BE2C (cell line): ENCODE data around the gene NR0B2.

Experiments
- DNase-seq: peaks from one replicate; pipeline ENCODE4 v3.0.0-alpha.2; 2020
- H3K27me3 ChIP-seq: fragments of 250-450 bp; sonication (Bioruptor Pico); 2 replicates; pipeline ENCODE4 v1.5.1; 2020; ENCODE audit warnings: mild to moderate bottlenecking
- H3K36me3 ChIP-seq: fragments of 250-450 bp; sonication (Bioruptor Pico); 2 replicates; pipeline ENCODE4 v1.5.1; 2020; ENCODE audit warnings: mild to moderate bottlenecking
- H3K4me1 ChIP-seq: fragments of 250-450 bp; sonication (Bioruptor Pico); 2 replicates; pipeline ENCODE4 v1.5.1; 2020
- H3K4me3 ChIP-seq: 2 replicates; pipeline ENCODE4 v1.5.1; 2011; ENCODE audit warnings: low read depth, low read length
- H3K9me3 ChIP-seq: fragments of 250-450 bp; sonication (Bioruptor Pico); 2 replicates; pipeline ENCODE4 v1.5.1; 2020
- TF ChIP-seq, protein P1 (sequence below): IDR thresholded peaks from 2 replicates; pipeline ENCODE4 v1.5.1; 2012; ENCODE audit warnings: mild to moderate bottlenecking, low read depth, low read length

The NR0B2 gene

DNA sequence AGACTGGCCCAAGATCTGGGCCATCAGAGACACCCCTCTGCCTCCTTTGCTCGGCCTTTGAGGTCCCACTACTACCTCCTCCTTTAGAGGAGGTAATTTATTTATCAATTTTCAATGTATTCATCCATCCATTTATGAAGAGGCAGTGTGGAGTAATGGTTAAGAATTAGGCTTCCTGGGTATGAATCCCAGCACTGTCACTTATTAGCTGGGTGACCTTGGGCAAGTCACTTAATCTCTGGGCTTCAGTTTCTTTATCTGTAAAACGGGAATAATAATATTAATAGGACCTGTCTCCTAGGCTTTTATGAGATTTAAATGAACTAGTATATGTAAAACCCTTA is 1.7 kb downstream of the NR0B2 start:
- TF ChIP-seq, protein P1, sequence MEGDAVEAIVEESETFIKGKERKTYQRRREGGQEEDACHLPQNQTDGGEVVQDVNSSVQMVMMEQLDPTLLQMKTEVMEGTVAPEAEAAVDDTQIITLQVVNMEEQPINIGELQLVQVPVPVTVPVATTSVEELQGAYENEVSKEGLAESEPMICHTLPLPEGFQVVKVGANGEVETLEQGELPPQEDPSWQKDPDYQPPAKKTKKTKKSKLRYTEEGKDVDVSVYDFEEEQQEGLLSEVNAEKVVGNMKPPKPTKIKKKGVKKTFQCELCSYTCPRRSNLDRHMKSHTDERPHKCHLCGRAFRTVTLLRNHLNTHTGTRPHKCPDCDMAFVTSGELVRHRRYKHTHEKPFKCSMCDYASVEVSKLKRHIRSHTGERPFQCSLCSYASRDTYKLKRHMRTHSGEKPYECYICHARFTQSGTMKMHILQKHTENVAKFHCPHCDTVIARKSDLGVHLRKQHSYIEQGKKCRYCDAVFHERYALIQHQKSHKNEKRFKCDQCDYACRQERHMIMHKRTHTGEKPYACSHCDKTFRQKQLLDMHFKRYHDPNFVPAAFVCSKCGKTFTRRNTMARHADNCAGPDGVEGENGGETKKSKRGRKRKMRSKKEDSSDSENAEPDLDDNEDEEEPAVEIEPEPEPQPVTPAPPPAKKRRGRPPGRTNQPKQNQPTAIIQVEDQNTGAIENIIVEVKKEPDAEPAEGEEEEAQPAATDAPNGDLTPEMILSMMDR: no peak
- H3K9me3 ChIP-seq: no peaks in the 10 kb centered on the region
- no peak for DNase-seq
- no peaks in the 10 kb centered on the region for H3K27me3 ChIP-seq
- H3K4me3 ChIP-seq: no peak overlapping the region
- no peaks in the 10 kb centered on the region for H3K36me3 ChIP-seq
- H3K4me1 ChIP-seq: peaks cover 8% of the 10 kb centered on the region

DNA sequence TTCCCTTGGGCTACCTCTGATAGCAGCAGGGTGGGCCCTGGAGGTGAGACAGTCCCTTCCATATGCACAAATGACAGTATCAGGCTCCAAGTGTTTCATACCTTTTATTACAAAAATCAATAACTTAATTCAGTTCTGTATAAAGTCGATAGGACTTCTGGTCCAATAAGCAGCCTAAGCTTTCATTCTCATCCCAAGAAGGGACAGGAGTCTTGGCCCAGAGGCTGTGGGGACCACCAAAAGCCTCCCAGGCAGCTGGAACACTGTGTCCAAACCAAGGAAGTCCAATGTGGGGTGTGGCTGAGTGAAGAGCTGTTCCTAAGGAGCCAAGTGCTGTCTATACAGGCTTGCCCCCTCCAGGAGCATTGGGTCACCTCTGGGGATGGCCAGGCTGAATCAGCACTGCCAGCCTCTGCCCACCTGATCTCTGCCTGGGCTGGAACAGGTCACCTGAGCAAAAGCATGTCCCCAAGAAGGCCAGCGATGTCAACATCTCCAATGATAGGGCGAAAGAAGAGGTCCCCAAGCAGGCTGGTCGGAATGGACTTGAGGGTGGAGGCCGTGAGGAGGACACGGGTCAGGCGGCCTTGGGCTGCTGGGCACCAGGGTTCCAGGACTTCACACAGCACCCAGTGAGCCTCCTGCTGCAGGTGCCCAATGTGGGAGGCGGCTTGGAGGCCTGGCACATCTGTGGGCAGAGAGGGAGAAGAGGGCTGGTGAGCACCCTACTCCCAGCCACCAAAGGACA is 2.2 kb downstream of the NR0B2 start:
- TF ChIP-seq, protein P1: no peak
- H3K4me3 ChIP-seq: no peak overlapping the region
- no peak for DNase-seq
- H3K36me3 ChIP-seq: no peaks in the 10 kb centered on the region
- peaks cover 8% of the 10 kb centered on the region for H3K4me1 ChIP-seq
- no peaks in the 10 kb centered on the region for H3K9me3 ChIP-seq
- H3K27me3 ChIP-seq: no peaks in the 10 kb centered on the region

DNA sequence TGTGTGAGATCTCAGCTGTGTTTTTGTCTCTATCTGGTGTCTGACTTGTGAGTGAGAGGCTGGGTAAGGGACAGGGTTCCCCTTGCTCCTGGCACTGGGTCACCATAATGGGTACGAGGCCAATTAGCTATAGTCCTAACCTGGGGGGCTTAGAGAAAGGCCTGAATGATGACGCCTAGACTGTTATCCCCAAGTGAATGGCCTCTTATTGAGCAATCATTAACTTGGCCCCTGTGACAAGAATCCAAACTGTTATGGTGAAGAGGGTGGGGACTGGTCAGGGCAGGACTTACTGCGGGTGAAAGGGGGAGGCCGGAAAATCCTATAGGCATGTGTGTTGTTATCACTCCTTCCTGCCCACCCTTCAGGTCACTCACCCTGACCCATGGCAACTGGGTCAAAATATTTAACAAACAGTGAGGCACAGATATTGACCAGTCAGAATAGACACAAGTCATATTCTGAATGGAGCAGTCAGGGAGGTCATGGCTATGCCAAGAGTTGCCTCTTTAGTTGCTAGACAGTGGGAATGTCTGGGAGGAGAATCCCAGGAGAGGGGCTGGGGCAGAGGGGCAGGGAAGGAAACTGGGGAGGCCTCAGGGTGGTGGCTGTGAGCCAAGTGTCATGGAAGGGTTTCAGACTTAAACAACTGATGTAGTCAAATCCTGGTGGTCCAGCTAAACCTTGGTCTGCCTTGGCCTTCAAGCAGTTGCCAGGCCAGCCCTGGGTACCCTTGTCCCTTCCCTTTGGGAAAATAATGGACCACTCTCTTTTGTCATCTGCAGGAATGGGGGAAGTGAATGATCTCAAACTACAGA is 3.2 kb downstream of the NR0B2 start:
- H3K4me1 ChIP-seq: peaks cover 8% of the 10 kb centered on the region
- no peak overlapping the region for H3K4me3 ChIP-seq
- no peaks in the 10 kb centered on the region for H3K36me3 ChIP-seq
- no peaks in the 10 kb centered on the region for H3K27me3 ChIP-seq
- no peaks in the 10 kb centered on the region for H3K9me3 ChIP-seq
- TF ChIP-seq, protein P1: no peak
- DNase-seq: no peak

DNA sequence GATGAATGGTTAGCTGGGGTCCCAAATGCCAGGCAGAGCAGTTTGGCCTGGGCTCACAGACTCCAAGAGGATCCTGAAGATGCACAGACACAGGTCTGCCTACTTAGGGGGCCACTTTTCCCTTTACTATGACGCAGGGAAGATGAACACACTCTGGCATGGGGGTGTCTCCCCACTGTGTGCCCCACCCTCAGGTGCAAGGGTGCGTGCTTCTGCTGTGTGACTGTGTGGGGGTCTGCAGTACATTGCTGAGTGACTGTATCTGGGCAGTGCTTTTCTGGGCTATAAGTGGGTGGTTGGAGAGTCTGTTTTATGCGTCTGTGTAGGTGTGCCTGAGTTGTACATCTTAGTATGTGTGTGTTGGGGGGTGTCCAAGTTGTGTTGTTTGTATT is 3.8 kb downstream of the NR0B2 start:
- no peak overlapping the region for H3K4me3 ChIP-seq
- no peaks in the 10 kb centered on the region for H3K9me3 ChIP-seq
- TF ChIP-seq, protein P1: no peak
- H3K4me1 ChIP-seq: peaks cover 8% of the 10 kb centered on the region
- no peaks in the 10 kb centered on the region for H3K27me3 ChIP-seq
- DNase-seq: no peak
- no peaks in the 10 kb centered on the region for H3K36me3 ChIP-seq

DNA sequence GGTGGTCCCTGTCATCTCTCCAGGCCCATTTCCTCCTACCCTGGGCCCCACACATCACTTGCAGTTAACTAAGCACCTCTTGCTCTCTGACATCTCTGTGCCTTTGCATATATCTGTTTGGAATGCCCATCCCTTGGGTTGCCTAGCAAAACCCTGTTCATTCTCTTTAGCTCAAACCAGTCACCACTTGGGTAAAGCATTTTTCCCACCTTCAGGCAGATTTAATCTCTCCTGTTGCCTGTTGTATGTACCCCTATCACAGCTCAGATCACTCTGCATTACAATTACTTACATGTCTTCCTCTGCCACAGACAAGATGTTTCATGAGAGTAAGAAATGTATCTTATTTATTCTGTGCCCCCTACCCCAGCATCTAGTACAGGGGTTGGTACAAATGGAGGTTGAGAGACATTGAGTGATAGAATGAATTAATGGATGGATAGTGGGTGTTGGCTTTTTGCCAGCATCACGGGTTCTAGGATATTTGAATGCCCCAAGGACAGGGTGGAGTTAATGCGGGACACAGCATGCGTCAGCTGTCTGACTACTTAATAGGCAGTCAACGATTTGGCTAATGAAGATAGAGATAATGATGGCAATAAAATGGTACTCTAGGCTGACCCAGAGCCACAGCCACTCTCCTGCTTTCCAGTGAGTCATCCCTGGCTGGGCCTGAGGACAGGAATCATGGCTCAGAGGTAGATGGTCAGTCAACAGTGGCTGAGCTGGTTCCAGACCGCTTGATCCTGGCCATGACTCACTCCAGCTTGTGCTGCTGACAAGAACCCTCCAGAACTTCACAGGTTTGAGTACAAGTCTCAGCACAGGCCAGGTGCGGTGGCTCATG is 6.5 kb downstream of the NR0B2 start:
- Histone ChIP-seq H3K27me3 (no peaks in the 10 kb centered on the region), H3K36me3 (no peaks in the 10 kb centered on the region), H3K9me3 (no peaks in the 10 kb centered on the region), H3K4me1 (no peaks in the 10 kb centered on the region), H3K4me3 (no peak overlapping the region)
- TF ChIP-seq, protein P1: no peak
- DNase-seq: peak; percentile 48
